Measurements from ENCODE around the gene SOX1.

The SOX1 gene

GRCh38 chr13:112079696-112080095, 12.7 kb downstream of the SOX1 start (continued):
- TF ChIP-seq KLF9 (tag by site-specific recombination; IDR thresholded peaks at IDR 0.05; ENCODE audit: low read depth) (0 out of 2 replicates have a peak, but pooled peaks have one; percentile 16), ZNF623 (tag by site-specific recombination; IDR thresholded peaks at IDR 0.05) (no peak), ZNF585B (tag by site-specific recombination; IDR thresholded peaks at IDR 0.05) (no peak), ZBTB44 (tag by site-specific recombination; IDR thresholded peaks at IDR 0.05) (peak; percentile 24; the same call in 1 of the 2 replicates), ZNF521 (tag by site-specific recombination; IDR thresholded peaks at IDR 0.05) (no peak), ZNF529 (tag by site-specific recombination; IDR thresholded peaks at IDR 0.05; ENCODE audit: insufficient replicate concordance) (no peak), GLI2 (tag by site-specific recombination; IDR thresholded peaks at IDR 0.05; ENCODE audit: borderline replicate concordance, low read depth) (no peak), ZNF549 (tag by site-specific recombination; IDR thresholded peaks at IDR 0.05) (no peak), ZNF341 (tag by site-specific recombination; IDR thresholded peaks at IDR 0.05; ENCODE audit: low read depth) (no peak), ZNF513 (tag by site-specific recombination; IDR thresholded peaks at IDR 0.05) (no peak), ZBTB21 (tag by site-specific recombination; IDR thresholded peaks at IDR 0.05) (peak; percentile 83), ZFP3 (tag by site-specific recombination; IDR thresholded peaks at IDR 0.05; ENCODE audit: low read depth) (no peak), ZNF473 (tag by site-specific recombination; IDR thresholded peaks at IDR 0.05) (no peak), ZSCAN4 (tag by site-specific recombination; IDR thresholded peaks at IDR 0.05) (no peak), SP3 (tag by site-specific recombination; IDR thresholded peaks at IDR 0.05) (no peak), ZSCAN5A (tag by site-specific recombination; IDR thresholded peaks at IDR 0.05) (no peak), ZNF768 (tag by site-specific recombination; IDR thresholded peaks at IDR 0.05) (no peak), CTCF (tag by site-specific recombination; IDR thresholded peaks at IDR 0.05) (no peak), ZSCAN16 (tag by site-specific recombination; IDR thresholded peaks at IDR 0.05) (no peak), ZNF202 (tag by site-specific recombination; IDR thresholded peaks at IDR 0.05; ENCODE audit: borderline replicate concordance) (no peak)

GRCh38 chr13:112083971-112084370, 17.0 kb downstream of the SOX1 start:
- H3K4me3 ChIP-seq (ENCODE audit: low read depth, low read length): no peak overlapping the region
- TF ChIP-seq SETDB1 (IDR thresholded peaks at IDR 0.05; ENCODE audit: insufficient read length, low read length) (peak; percentile 64), ZNF169 (tag by site-specific recombination; IDR thresholded peaks at IDR 0.05) (no peak), ZNF585B (tag by site-specific recombination; IDR thresholded peaks at IDR 0.05) (no peak)
- H3K36me3 ChIP-seq (ENCODE audit: control insufficient read depth in 2 of 2, insufficient read depth in 1 of 2, low read length in 2 of 2): no peaks in the 10 kb centered on the region
- no peaks in the 10 kb centered on the region; the same call in 1 of the 2 replicates for H3K4me1 ChIP-seq (ENCODE audit: control insufficient read depth, insufficient read depth, low read length)
- ChIA-PET POLR2A (no interaction called here), CTCF (no interaction called here)
- no peaks in the 10 kb centered on the region for H3K9me3 ChIP-seq (ENCODE audit: control insufficient read depth, insufficient read depth, low read depth, low read length)
- no peak overlapping the region for H3K27ac ChIP-seq (ENCODE audit: extremely low read depth, low read depth, low read length)
